ENCODE results near the gene CTNNA3.
"Not testable (repeated sequence)": the region's sequence is repeated elsewhere in the genome, so short reads cannot be mapped to it uniquely, and the experiment has no call there.

CTNNA3 gene

DNA sequence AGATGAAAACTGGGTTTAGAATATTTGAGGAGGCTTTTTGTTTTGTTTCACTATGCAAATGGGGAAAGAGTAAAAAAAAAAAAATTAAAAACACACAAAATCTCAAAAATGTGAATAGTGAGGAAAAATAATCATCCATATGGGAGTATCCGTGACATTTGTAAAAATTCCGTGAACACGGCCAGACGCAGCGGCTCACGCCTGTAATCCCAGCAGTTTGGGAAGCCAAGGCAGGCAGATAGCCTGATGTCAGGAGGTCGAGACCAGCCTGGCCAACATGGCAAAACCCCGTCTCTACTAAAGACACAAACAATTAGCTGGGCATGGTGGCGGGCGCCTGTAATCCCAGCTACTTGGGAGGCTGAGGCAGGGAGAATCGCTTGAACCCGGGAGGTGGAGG, 1342.2 kb downstream of the CTNNA3 start:
- not testable (repeated sequence) for H3K4me1 Mint-ChIP-seq, H3K9me3 Mint-ChIP-seq, ATAC-seq, H3K27ac Mint-ChIP-seq, H3K4me3 Mint-ChIP-seq, DNase-seq, H3K27me3 Mint-ChIP-seq

GRCh38 chr10:66353422-66353821, 1342.6 kb downstream of the CTNNA3 start:
- Mint-ChIP-seq H3K27ac (no peak overlapping the region), H3K4me1 (no peaks in the 10 kb centered on the region), H3K9me3 (no peaks in the 10 kb centered on the region), H3K4me3 (no peak overlapping the region), H3K27me3 (no peaks in the 10 kb centered on the region)
- ATAC-seq (no peak), DNase-seq (no peak)

DNA sequence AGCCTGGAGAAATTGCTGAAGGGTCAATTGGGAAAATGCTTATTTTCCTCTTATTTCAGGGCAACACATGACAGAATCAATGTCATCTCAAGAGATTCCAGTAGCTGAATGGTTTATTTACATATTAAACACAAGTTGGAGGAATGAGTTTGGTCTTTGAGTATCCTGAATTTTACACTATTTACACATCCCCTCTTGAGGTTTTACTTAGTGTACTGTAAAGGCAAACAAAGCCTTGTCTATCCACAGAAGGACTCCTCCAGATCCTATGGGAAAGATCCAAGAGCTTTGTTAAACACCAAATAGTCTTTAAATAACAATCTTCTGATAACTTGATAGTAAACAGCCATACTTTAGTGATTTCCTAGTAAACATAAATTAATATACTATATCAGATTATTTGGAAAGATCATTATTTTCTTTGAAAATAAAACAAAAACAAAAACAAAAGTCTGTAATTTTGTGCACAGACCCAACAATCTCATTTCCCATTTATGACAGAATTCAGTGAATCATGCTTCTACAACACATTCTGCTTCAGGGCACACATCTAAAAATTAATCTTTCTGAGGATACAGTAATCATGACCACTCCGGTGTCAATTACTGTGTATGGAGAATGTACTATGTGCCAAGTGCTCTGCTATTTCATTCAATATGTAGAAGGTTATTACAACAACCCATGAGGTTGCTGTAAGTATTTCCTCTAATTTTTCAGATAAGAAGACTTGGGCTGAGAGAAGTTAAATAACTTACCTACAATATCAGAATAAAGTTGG, 1345.2 kb downstream of the CTNNA3 start:
- no peaks in the 10 kb centered on the region for H3K4me1 Mint-ChIP-seq
- no peak for DNase-seq
- no peak overlapping the region for H3K4me3 Mint-ChIP-seq
- no peaks in the 10 kb centered on the region for H3K9me3 Mint-ChIP-seq
- no peak overlapping the region for H3K27ac Mint-ChIP-seq
- H3K27me3 Mint-ChIP-seq: no peaks in the 10 kb centered on the region
- no peak for ATAC-seq

GRCh38 chr10:66349726-66350125, 1346.3 kb downstream of the CTNNA3 start:
- no peak for ATAC-seq
- no peak for DNase-seq
- Mint-ChIP-seq H3K27me3 (no peaks in the 10 kb centered on the region), H3K27ac (no peak overlapping the region), H3K4me3 (no peak overlapping the region), H3K4me1 (no peaks in the 10 kb centered on the region), H3K9me3 (no peaks in the 10 kb centered on the region)

DNA sequence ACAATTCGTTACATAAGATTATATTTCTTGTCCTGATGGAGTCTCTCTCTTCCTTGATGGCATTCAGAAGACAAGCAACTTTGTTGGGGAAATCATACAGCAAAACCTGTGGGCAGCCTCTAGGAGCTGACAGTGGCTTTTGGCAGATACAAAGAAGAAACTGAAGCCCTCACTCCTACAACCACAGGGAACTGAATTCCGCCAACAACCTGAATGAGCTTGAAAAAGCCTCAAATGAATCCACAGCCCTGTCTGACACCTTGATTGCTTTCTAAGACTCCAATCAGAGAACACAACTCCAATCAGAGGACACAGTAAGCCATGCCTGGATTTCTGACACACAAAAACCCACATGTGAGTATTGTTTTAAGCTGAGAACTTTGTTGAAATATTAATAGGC, 1346.9 kb downstream of the CTNNA3 start:
- no peak for DNase-seq
- no peaks in the 10 kb centered on the region for H3K9me3 Mint-ChIP-seq
- H3K27me3 Mint-ChIP-seq: no peaks in the 10 kb centered on the region
- H3K4me1 Mint-ChIP-seq: no peaks in the 10 kb centered on the region
- no peak for ATAC-seq
- no peak overlapping the region for H3K4me3 Mint-ChIP-seq
- H3K27ac Mint-ChIP-seq: no peak overlapping the region

DNA sequence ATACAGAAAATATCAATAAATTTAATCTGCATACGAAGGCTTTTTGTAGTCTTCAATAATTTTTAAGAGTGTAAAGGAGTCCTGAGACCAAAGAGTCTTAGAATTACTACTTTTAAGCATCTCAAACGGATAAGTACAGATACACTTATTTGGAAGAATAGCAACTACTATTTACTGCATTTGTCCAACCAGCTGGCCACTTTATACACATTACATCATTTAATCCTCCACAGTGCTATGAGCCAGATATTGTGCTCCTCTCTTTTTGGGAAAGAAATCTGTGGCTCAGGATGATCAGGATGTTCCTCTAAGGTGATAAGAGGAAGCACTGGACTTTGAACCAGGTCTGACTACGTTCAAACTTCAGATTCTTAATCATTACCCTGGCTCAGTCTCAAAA, 1358.8 kb downstream of the CTNNA3 start:
- Mint-ChIP-seq H3K27ac (no peak overlapping the region), H3K4me3 (no peak overlapping the region), H3K4me1 (no peaks in the 10 kb centered on the region), H3K27me3 (no peaks in the 10 kb centered on the region), H3K9me3 (peaks cover 7 to 14% of the 10 kb centered on the region in 2 donors)
- DNase-seq (no peak), ATAC-seq (no peak)

DNA sequence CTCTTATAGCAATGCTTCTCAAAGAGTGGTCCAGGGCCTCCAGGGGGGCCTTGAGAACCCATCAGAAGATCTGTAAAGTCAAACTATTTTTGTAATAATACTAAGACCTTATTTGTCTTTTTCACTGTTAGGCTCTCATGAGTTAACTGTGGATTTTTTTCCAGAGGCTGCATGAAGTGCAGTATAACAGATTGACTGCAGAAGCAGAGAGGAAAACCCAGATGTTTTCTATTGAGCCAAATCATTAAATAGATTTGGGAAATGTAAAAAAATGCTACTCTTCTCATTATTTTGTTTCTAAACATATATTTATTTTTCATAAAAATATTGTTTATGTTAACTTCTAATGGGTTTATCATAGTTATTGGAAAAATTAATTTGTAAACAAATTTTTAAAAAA, 1359.2 kb downstream of the CTNNA3 start:
- Mint-ChIP-seq H3K4me1 (no peaks in the 10 kb centered on the region), H3K9me3 (peaks cover 7 to 14% of the 10 kb centered on the region in 2 donors), H3K27ac (no peak overlapping the region), H3K27me3 (no peaks in the 10 kb centered on the region), H3K4me3 (no peak overlapping the region)
- DNase-seq: no peak
- no peak for ATAC-seq

GRCh38 chr10:66335753-66336152, 1360.2 kb downstream of the CTNNA3 start:
- H3K27me3 Mint-ChIP-seq, ATAC-seq, DNase-seq, H3K4me1 Mint-ChIP-seq, H3K4me3 Mint-ChIP-seq, H3K27ac Mint-ChIP-seq: not testable (repeated sequence)
- H3K9me3 Mint-ChIP-seq: peaks cover 7 to 14% of the 10 kb centered on the region in 2 donors

GRCh38 chr10:66329147-66329546, 1366.8 kb downstream of the CTNNA3 start:
- Mint-ChIP-seq H3K9me3 (peaks cover 8 to 14% of the 10 kb centered on the region in 2 donors), H3K27ac (no peak overlapping the region), H3K27me3 (no peaks in the 10 kb centered on the region), H3K4me3 (no peak overlapping the region), H3K4me1 (no peaks in the 10 kb centered on the region)
- no peak for ATAC-seq
- DNase-seq: no peak

- Mint-ChIP-seq H3K9me3 (peaks cover 0 to 6% of the 10 kb centered on the region in 2 donors), H3K4me1 (no peaks in the 10 kb centered on the region), H3K4me3 (no peak overlapping the region), H3K27ac (no peak overlapping the region), H3K27me3 (no peaks in the 10 kb centered on the region)
- DNase-seq (no peak), ATAC-seq (no peak)
These were observed 1369.1 kb downstream of the CTNNA3 start for GRCh38 chr10:66326876-66327275.

- ATAC-seq (no peak), DNase-seq (no peak)
- Mint-ChIP-seq H3K4me1 (no peaks in the 10 kb centered on the region), H3K4me3 (no peak overlapping the region), H3K9me3 (peaks cover 0 to 11% of the 10 kb centered on the region in 2 donors), H3K27me3 (no peaks in the 10 kb centered on the region), H3K27ac (no peak overlapping the region)
These were observed 1373.2 kb downstream of the CTNNA3 start for GRCh38 chr10:66322777-66323176.

DNA sequence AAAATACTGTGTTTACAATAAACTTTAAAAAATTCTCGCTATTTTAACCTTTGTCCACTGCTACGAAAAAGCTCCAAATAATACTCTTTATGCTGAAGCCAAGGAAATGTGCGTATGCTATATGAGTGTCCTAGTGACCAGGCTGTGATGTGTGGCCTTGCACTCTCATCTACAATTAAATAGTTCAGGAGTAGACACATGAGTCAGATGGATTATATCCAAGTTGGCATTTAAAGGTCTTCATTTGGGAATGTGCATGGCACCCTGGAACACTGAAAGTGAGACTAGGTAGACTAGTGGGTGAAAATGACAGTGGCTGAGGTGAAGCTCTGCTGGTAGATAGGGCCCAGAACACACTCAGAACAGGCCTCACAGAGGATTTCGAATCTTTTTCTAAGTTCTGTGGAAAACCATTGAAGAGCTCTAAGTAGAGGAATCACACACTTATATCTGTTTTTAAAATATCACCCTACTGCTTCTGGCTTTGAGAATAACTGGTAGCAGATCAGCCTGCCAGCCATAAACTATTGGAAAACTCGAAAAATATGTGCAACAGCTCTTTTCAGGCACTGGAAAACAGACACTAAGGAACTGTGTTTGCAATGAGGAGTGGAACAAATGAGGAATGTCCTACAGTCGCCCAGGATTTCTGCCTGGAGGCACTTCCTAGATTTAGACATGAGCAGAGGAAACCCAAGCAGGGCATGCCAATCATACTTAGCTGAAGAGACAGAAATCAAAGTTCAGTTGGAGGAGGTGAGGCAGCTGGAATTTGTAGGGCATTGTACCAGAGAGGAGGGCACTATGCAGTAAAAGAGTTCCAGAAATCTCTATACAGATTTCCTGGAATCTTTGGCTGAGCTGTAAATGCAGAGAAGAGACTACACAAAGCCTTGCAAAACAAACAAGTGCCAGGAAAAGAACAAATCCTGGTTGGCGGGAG, 1374.0 kb downstream of the CTNNA3 start:
- H3K4me1 Mint-ChIP-seq: no peaks in the 10 kb centered on the region
- H3K27me3 Mint-ChIP-seq: no peaks in the 10 kb centered on the region
- ATAC-seq: no peak
- no peak for DNase-seq
- peak overlapping the region in 1 of 2 donors; percentile 82 for H3K27ac Mint-ChIP-seq
- peaks cover 0 to 11% of the 10 kb centered on the region in 2 donors for H3K9me3 Mint-ChIP-seq
- no peak overlapping the region for H3K4me3 Mint-ChIP-seq

- Mint-ChIP-seq H3K27me3 (no peaks in the 10 kb centered on the region), H3K4me1 (no peaks in the 10 kb centered on the region), H3K27ac (no peak overlapping the region), H3K4me3 (no peak overlapping the region), H3K9me3 (peaks cover 0 to 5% of the 10 kb centered on the region in 2 donors)
- ATAC-seq (no peak), DNase-seq (no peak)
These were observed 1377.2 kb downstream of the CTNNA3 start for GRCh38 chr10:66318761-66319160.

DNA sequence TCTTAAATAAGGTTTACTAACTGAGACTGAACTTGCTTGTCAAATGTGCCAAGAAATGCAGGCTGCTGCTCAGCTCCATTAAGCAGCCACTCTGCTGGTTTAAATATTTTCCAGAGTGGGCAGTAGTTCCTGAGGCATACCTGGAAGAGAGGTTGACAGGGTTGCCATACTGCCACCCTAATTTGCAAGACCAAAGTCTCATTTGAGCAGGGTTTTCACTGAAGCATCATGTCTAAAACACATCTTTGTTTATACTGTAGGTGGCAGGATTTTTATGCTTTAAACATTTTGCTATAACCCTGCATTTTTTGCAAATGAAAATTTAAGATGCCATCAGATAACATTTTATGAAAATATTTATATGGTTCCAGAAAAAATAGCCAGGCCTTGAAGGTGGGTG, 1388.2 kb downstream of the CTNNA3 start:
- DNase-seq (no peak), ATAC-seq (no peak)
- Mint-ChIP-seq H3K4me3 (no peak overlapping the region), H3K9me3 (no peaks in the 10 kb centered on the region), H3K27ac (no peak overlapping the region), H3K4me1 (no peaks in the 10 kb centered on the region), H3K27me3 (no peaks in the 10 kb centered on the region)

DNA sequence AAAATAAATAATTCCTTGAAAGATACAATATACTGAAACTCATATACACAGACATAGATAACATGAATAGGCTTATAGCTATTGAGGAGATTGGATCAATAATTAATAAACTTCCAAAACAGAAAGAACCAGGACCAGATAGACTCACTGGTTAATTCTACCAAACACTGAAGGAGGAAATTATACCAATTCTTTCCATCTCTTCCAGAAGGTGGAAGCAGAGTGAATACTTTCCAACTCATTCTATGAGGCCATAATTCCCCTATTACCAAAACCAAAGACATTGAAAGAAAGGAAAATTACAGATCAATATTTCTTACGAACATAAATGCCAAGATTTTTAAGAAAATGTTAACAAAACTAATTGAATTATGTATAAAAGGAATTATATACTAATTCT, 1394.9 kb downstream of the CTNNA3 start:
- no peaks in the 10 kb centered on the region for H3K9me3 Mint-ChIP-seq
- no peak overlapping the region for H3K27ac Mint-ChIP-seq
- DNase-seq: no peak
- H3K27me3 Mint-ChIP-seq: no peaks in the 10 kb centered on the region
- no peak for ATAC-seq
- H3K4me3 Mint-ChIP-seq: no peak overlapping the region
- H3K4me1 Mint-ChIP-seq: no peaks in the 10 kb centered on the region

- Mint-ChIP-seq H3K4me1 (no peaks in the 10 kb centered on the region), H3K4me3 (no peak overlapping the region), H3K27me3 (no peaks in the 10 kb centered on the region), H3K27ac (no peak overlapping the region), H3K9me3 (no peaks in the 10 kb centered on the region)
- ATAC-seq: no peak
- DNase-seq: no peak
These were observed 1400.4 kb downstream of the CTNNA3 start for GRCh38 chr10:66295602-66296001.

Measured in stimulated activated naive CD8-positive, alpha-beta T cell treated with anti-CD3 and anti-CD28 coated beads, Interleukin-15, amount 100 ng/mL, for 72 hours (primary cell).